PC-9 (cell line): ENCODE measurements around the gene TCEA3. TPM values are rescaled to one million over a fixed set of nuclear protein-coding genes. Genes with fewer than 3 reads are reported as not detected.

Experiments used
- BruUV-seq: library from RNA; stranded (reverse); fragments of 400-500 nt; replicated peaks from 2 replicates; lab custom pipeline; 2021; lab: Mats Ljungman, UMichigan
- CTCF ChIA-PET: fragments of 300-600 bp; sonication (Branson Sonifier 250); formaldehyde crosslinking; loops from one replicate; lab custom pipeline; 2022; ENCODE audit warnings: antibody characterized with exemption; lab: Charles Lee
- POLR2A ChIA-PET: fragments of 300-600 bp; sonication (Branson Sonifier 250); formaldehyde crosslinking; loops from one replicate; lab custom pipeline; 2022; ENCODE audit warnings: antibody characterized with exemption; ENCODE audit not compliant: unreplicated experiment; lab: Charles Lee
- DNase-seq, 2 experiments: peaks; one replicate each; pipeline versions ENCODE4 v3.0.0 to v3.0.0-alpha.2; 2015 to 2022; ENCODE audit warnings: mixed read lengths in 1 of 2
- H2AFZ ChIP-seq: fragments of 200-600 bp; sonication (generic); 2 replicates; pipeline ENCODE4 v1.8.1; 2017; ENCODE audit warnings: antibody characterized with exemption
- H3F3A ChIP-seq: fragments of 200-600 bp; sonication (generic); 2 replicates; pipeline ENCODE4 v1.8.1; 2017; ENCODE audit warnings: antibody characterized with exemption, mild to moderate bottlenecking, low read depth; ENCODE audit not compliant: insufficient read depth
- H3K27ac ChIP-seq: fragments of 200-600 bp; sonication (generic); 2 replicates; pipeline ENCODE4 v1.6.1; 2016; ENCODE audit warnings: mixed run types
- H3K27me3 ChIP-seq: fragments of 200-600 bp; sonication (generic); 2 replicates; pipeline ENCODE4 v1.6.1; 2016; ENCODE audit warnings: low read depth, mixed run types; ENCODE audit not compliant: insufficient read depth
- H3K36me3 ChIP-seq: fragments of 200-600 bp; sonication (generic); 2 replicates; pipeline ENCODE4 v1.6.1; 2016; ENCODE audit warnings: low read depth, mixed run types
- H3K4me1 ChIP-seq: fragments of 200-600 bp; sonication (generic); replicated peaks from 2 replicates; pipeline ENCODE4 v1.6.1; 2016; ENCODE audit warnings: mixed run types; ENCODE audit not compliant: insufficient read depth
- H3K4me2 ChIP-seq: fragments of 200-600 bp; sonication (generic); 2 replicates; pipeline ENCODE4 v1.6.1; 2017; ENCODE audit warnings: mixed run types
- H3K4me3 ChIP-seq: fragments of 200-600 bp; sonication (generic); 2 replicates; pipeline ENCODE4 v1.6.1; 2016; ENCODE audit warnings: mixed run types
- H3K79me2 ChIP-seq: fragments of 200-600 bp; sonication (generic); 2 replicates; pipeline ENCODE4 v1.6.1; 2017; ENCODE audit warnings: low read depth, mixed run types
- H3K9me2 ChIP-seq: fragments of 200-600 bp; sonication (generic); 2 replicates; pipeline ENCODE4 v1.8.1; 2017; ENCODE audit warnings: mild to moderate bottlenecking; ENCODE audit not compliant: insufficient read depth
- H3K9me3 ChIP-seq: fragments of 200-600 bp; sonication (generic); 2 replicates; pipeline ENCODE4 v1.8.1; 2016; ENCODE audit warnings: low read depth; ENCODE audit not compliant: insufficient read depth
- H4K20me1 ChIP-seq: fragments of 200-600 bp; sonication (generic); 2 replicates; pipeline ENCODE4 v1.8.1; 2017; ENCODE audit not compliant: insufficient read depth
- CTCF ChIP-seq: fragments of 200-600 bp; sonication (generic); conservative IDR thresholded peaks from 2 replicates; pipeline ENCODE4 v1.6.1; 2017; ENCODE audit warnings: mixed run types, antibody characterized with exemption, mild to moderate bottlenecking, moderate library complexity
- EZH2 ChIP-seq: fragments of 200-600 bp; sonication (generic); IDR thresholded peaks from 2 replicates; pipeline ENCODE4 v1.8.0; 2017; ENCODE audit warnings: antibody characterized with exemption, low read depth
- intact Hi-C: fragments of 100-400 bp; cut with micrococcal nuclease; formaldehyde crosslinking; loops from one replicate; pipeline ENCODE4 v1.10.0; 2022; ENCODE audit not compliant: unreplicated experiment
- total RNA-seq: library from RNA; stranded (reverse); gene quantifications from 2 replicates; pipeline ENCODE4 v1.2.3, GENCODE V29; 2021

Gene TCEA3
- total RNA-seq, 1 experiment from 2014 or later: 2.7 TPM

- Histone ChIP-seq H3K79me2 (no peaks in the 10 kb centered on the region), H3K9me3 (no peaks in the 10 kb centered on the region), H3K36me3 (no peaks in the 10 kb centered on the region), H3K27me3 (no peaks in the 10 kb centered on the region), H3K27ac (no peak overlapping the region), H3F3A (0 out of 2 replicates have a peak, but pooled peaks cover 1% of the 10 kb centered on the region), H3K4me1 (no peaks in the 10 kb centered on the region), H3K4me2 (no peak overlapping the region), H3K4me3 (no peak overlapping the region), H3K9me2 (no peaks in the 10 kb centered on the region), H2AFZ (no peak overlapping the region), H4K20me1 (no peaks in the 10 kb centered on the region)
- CTCF ChIA-PET: interaction anchor here (0.7 kb wide), 1 partner anchor 70 kb away, joined by 3 read pairs; no protein-coding TSS in a partner anchor
- TF ChIP-seq EZH2 (no peak), CTCF (no peak)
- DNase-seq: no peak
- intact Hi-C loops: no loop called here
- BruUV-seq: no TSS peak
- POLR2A ChIA-PET: no interaction called here
These were observed 2.3 kb upstream of the TCEA3 start for GRCh38 chr1:23426828-23427227.

- no peak overlapping the region for H3K4me3 ChIP-seq
- H3K9me3 ChIP-seq: no peaks in the 10 kb centered on the region
- intact Hi-C loops: no loop called here
- TF ChIP-seq CTCF (no peak), EZH2 (no peak)
- 0 out of 2 replicates have a peak, but pooled peaks cover 2% of the 10 kb centered on the region for H3F3A ChIP-seq
- no peaks in the 10 kb centered on the region for H3K27me3 ChIP-seq
- no peak overlapping the region for H3K4me2 ChIP-seq
- no peaks in the 10 kb centered on the region for H3K9me2 ChIP-seq
- H3K4me1 ChIP-seq: no peaks in the 10 kb centered on the region
- ChIA-PET POLR2A (interaction anchor here (0.7 kb wide), 1 partner anchor 13 kb away, joined by 14 read pairs; no protein-coding TSS in a partner anchor), CTCF (interaction anchor here (0.8 kb wide), 1 partner anchor 30 kb away, joined by 4 read pairs; no protein-coding TSS in a partner anchor)
- no peaks in the 10 kb centered on the region for H3K36me3 ChIP-seq
- H4K20me1 ChIP-seq: no peaks in the 10 kb centered on the region
- BruUV-seq: no TSS peak
- no peak overlapping the region for H3K27ac ChIP-seq
- no peak for DNase-seq
- H3K79me2 ChIP-seq: no peaks in the 10 kb centered on the region
- no peak overlapping the region for H2AFZ ChIP-seq
These were observed 596 bp upstream of the TCEA3 start for GRCh38 chr1:23425193-23425494.

GRCh38 chr1:23423415-23424292 lies 894 bp downstream of the TCEA3 start:
- H3K9me3 ChIP-seq: no peaks in the 10 kb centered on the region
- H3K27me3 ChIP-seq: no peaks in the 10 kb centered on the region
- DNase-seq: no peak
- H3F3A ChIP-seq: 0 out of 2 replicates have a peak, but pooled peaks cover 2% of the 10 kb centered on the region
- no peaks in the 10 kb centered on the region for H3K4me1 ChIP-seq
- no peaks in the 10 kb centered on the region for H4K20me1 ChIP-seq
- CTCF ChIA-PET: interaction anchor here (0.6 to 0.7 kb wide), 3 partner anchors 41 to 325 kb away, joined by 3 to 4 read pairs (median 3); no protein-coding TSS in a partner anchor
- H3K27ac ChIP-seq: no peak overlapping the region
- no peak overlapping the region for H2AFZ ChIP-seq
- H3K36me3 ChIP-seq: no peaks in the 10 kb centered on the region
- TF ChIP-seq CTCF: no peak
- TF ChIP-seq EZH2: no peak
- no peaks in the 10 kb centered on the region for H3K9me2 ChIP-seq
- no peak overlapping the region for H3K4me2 ChIP-seq
- BruUV-seq: no TSS peak
- H3K4me3 ChIP-seq: no peak overlapping the region
- POLR2A ChIA-PET: interaction anchor here (0.7 kb wide), 1 partner anchor 92 kb away, joined by 7 read pairs; no protein-coding TSS in a partner anchor
- no peaks in the 10 kb centered on the region for H3K79me2 ChIP-seq
- intact Hi-C loops: no loop called here
